Measurements from ENCODE around the gene BNIP5.

BNIP5 gene

GRCh38 chr6:36320475-36320874, 16.2 kb downstream of the BNIP5 start:
- DNase-seq = peak; percentile 50

DNA sequence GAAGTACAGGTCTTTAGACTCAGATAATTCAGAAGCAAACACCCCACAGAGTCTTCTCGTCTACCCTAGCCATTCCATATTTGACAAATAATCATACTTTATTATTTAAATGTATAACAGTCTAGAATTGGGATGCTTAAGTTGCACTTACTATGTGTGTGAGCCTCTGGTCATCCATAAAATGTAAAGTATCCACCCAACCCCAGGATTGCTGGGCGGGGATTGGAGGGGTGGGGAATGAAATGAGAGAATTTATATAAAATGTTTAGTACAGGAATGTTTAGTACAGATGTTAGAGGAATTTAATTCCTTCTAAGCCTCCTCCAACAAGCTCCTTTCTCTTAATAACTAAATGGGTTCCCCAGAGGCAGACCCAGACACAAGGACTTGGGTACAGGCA, 16.9 kb downstream of the BNIP5 start:
- DNase-seq = no peak

DNA sequence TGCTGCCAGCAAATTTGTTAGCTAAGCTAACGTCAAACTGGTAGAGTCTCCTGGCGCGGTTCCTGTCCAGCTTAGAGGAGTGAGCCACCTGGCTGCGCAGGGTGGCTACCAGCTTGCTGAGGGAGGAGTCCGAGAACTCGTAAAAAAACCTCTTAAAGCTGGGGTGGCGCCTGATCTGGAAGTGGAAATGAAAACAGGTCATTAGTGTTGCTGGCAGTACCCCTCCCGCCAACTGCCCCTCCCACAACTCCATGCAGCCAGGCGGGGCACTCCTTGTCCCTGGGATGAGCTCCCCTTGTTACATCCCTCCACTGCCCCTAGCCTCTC, 17.3 kb downstream of the BNIP5 start:
- DNase-seq = peak; percentile 90

- no peak for DNase-seq
Measured at GRCh38 chr6:36318690-36319435, 17.8 kb downstream of the BNIP5 start.

DNA sequence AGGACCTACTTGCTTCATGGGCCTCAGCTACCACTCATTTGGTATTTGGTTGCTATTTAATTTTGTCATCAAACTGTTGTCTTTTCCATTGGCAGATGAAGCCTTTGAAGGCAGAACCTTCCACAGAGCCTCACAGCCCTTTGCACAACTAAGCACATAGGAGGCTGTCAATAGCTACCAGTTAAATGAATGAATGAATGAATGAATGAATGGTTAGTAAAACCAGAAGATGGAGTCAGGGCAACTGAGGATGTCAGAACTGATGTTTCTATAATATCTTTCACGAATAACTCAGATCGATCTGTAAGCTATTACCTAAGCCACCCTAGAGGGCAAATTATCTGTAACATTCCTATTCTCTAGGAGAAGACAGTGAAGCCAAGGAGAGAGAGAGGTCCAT, 19.1 kb downstream of the BNIP5 start:
- no peak for DNase-seq

DNA sequence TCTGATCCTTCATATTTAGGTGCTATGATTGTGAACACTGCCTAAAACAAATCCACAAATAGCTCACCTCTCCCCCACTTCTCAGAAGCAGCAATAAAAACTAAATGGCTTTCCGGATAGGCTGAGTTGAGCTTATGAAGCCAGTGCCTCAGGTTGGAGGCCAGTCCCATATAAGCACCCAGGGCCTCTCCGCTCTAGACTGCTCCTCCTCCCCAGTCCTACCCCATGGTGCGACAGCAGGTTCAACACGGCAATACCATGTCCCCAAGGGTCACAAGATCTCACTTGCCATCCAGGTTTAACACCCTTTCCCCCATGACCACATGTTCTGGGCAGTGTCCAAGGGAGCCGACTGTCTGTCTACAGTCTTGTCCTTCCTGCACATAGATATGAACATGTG, 20.8 kb downstream of the BNIP5 start:
- DNase-seq = no peak

DNA sequence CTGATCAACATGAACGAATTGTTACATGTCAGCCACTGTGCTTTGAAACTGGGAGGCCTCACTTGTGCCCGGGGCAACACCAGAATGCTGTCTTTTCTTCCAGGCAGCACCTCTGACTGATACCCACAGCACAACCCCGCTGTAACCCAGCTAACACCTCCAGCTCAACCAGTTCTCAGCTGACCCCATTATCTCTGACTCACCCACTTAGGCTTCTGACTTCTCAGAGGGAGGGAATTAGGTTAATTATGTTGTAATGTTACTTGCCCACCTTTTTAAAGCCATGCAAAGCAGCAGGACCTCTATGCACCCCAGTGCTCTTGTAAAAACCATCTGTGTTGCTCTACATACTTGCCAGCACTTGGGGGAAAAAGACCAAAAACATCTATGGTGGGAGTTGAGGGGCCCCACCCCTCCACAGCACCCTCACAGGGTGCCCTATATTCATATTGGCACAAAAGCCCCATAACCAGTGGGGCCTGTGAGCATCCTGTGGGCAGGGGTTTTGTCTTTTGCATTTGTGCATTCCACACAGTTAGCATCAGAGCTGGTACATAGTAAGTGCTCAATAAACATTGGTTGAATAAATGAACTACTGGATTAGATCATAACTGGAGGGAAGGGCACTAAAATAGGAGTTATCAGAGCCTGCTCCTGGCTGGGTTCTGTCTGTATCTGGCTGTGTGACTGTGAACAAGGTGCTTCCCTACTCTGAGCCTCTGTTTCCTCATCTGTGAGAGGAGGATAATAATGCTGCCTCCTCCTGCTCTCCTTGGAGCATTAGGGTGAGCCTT, 22.3 kb downstream of the BNIP5 start:
- DNase-seq = peak; percentile 13

DNA sequence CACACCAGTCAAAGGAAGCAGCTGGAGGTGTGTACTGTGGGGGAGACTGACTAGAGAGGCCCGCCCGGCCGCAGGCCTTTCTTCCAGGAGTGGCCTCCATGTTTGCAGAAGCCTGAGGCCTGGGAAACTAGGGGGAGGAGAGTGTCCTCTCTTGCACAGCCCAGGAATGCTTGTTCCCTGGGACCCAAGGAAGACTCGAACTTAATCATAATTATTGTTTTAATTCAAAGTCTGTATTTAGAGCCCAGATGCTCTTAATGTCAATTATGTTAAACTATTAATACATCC, 23.1 kb downstream of the BNIP5 start:
- DNase-seq = no peak

DNA sequence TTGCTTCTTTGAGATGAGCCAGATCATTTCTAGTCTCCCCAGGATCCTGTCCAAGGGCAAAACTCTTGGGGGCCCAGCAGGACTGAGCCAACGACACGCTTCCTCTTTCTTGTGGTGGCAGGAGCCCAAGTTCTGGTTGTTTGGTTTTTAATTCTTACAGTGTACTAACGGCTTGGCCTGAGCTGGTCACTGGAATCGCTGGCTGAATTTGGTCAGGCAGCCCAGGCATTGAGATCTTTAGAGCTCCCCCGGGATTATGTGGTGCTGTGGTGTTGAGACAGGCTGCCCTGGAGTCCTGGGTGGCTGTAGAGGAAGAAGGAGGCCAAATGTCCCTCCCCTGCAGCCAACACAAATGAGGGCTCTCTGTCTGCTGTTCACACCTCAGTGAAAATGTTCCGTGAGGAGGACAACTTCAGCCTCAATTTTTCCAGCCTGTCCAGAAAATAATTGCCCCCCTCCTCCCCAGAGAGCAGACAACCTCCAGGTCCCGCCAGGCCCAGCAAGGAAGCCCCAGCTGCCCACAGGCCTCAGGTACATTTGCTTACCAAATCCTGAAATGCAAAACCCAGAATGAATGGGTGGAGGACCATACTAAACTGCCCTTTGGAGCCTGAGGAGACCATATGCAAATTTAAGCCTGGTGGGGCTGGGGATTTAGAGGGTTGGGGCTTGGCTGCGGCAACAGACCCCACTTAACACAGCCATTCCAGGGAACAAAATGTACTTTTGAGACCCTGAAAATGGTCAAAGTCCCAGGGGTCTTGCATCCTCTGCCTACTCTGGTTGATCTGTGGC, 23.6 kb downstream of the BNIP5 start:
- DNase-seq = no peak

DNA sequence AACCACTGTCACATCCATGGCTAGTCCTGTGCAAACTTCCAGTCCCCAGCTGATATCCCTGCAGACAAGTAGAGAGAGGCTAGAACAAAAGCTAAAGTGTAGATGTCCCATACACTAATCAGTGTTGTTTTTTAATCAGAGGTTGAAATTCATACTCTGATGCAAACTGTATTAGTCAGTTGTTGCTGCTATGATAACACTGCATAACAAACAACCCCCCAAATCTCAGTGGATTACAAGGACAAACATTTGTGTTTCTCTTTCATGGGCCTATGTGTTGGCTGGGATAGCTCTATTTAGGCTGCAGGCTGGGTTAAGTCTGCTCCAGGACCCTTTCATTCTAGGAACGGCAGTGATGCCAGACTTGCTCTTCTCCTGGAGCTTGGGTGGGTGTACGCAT, 26.8 kb downstream of the BNIP5 start:
- no peak for DNase-seq

DNA sequence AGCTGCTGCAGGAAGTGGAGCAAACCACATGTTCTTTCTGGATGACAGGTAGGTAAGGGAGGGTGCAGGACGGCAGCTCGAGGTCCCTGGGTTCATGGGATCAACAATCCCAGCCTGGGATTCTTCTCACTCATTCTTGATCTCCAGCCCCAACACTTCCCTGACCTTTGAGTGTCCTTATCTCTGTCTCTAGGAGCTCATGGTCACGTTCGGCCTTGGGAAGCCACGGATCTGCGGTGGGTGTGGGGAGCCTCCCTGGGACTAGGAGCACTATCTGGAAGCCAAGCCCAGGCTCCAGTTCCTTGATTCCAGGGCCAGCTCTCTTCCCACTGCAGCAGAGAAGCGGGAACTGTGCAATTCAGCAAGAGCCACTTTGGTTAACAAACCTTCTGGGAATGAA, 27.5 kb downstream of the BNIP5 start:
- no peak for DNase-seq

- DNase-seq = no peak
Measured at GRCh38 chr6:36308514-36308913, 28.2 kb downstream of the BNIP5 start.

DNA sequence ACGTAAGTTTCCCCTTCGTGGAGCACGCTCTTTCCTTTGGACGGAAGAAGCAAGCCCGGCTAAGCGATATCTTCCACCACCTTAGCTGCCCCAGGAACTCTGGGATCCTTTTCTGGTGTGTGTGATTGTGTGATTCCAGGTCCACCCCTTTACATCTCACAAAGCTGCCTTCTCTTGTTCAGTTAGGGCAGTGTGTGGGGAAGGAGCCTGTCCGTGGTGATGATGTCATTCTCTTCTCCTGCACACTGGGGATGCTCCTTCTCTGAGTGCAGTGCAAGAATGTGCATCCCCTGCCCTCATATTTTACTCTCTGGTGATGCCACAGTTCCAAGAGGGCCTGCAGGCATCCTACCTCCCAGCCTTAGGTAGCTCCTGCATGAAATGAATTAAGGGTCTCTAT, 30.3 kb downstream of the BNIP5 start:
- DNase-seq = no peak

DNA sequence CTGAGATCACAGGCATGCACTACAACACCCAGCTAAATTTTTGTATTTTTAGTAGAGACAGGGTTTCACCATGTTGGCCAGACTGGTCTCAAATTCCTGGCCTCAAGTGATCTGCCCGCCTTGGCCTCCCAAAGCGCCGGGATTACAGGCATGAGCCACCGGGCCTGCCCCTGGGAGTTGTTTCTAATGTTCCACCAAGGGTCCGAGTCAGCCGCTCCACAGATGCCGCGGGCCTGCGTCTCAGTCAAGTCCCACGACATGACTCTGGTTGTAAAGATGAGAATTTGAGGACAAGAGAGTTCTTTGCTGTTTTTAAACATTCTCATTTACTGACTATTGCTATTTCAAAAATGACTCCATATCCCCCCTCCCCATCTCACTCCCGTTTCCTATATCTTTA, 30.8 kb downstream of the BNIP5 start:
- no peak for DNase-seq

- DNase-seq = peak; percentile 74
Measured at GRCh38 chr6:36302227-36302976, 34.3 kb downstream of the BNIP5 start.

DNA sequence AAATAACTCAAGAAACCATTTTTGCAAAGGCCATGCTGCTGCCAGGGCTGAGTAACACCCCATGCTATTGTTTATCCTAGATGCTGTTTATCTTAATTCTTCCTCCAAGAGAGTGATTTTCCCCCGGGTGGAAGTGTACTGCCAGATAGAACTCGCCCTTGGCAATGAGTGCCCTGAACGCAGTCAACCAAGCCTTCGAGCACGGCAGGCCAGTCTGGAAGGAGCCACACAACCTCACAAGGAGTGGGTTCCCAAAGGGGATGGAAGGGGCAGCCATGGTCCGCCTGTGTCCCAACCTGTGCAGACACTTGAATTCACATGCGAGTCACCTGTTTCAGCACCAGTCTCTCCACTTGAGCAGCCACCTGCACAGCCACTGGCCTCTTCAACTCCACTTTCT, 34.9 kb downstream of the BNIP5 start:
- DNase-seq = peak; percentile 93

DNA sequence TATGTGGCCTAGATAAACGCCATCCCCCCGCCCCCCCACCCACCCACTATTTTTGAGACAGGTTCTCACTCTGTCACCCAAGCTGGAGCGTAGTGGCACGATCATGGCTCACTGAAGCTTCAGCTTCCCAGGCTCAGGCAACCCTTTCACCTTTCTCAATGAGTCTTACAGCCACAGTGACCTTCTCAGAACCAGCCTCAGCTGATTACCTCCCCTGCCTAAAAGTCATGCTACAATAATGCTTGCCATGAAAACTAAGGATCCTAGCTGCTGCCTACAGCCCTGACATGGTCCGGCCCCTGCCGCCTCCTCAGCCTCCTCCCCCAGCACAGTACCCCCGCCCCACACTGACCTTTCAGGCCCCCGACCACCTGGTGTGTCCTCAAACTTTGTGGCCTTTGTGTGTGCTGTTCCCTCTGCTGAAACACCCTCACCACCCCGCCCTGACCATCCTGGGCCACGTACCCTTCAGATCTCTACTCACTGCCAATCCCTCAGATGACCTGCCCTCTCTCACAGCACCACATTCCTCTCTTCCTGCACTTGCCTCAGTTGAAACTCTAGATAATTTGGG, 35.5 kb downstream of the BNIP5 start:
- DNase-seq = no peak

- no peak for DNase-seq
Measured at GRCh38 chr6:36298027-36298426, 38.7 kb downstream of the BNIP5 start.

DNA sequence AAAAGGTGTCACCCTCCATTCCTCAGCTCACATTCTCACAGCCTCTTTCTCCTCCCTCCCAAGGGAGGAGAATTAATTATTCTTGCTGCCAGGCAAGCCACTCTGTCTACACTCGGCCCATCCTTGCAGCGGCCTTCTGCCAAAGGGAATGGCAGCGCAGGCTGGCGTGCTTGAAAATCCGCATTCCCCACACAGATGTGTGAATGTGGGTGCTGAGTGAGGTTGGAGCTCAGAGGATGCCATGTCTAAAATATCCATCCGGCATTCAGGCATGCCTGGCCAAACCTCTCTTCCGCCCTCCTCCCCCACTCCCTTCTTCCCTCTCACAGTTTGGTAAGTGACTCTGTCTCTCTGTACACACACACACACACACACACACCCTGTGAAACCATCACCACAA, 39.2 kb downstream of the BNIP5 start:
- DNase-seq = no peak

- DNase-seq = no peak
Measured at GRCh38 chr6:36297051-36297450, 39.6 kb downstream of the BNIP5 start.

GRCh38 chr6:36296240-36296639, 40.4 kb downstream of the BNIP5 start:
- DNase-seq = no peak

- DNase-seq = no peak
Measured at GRCh38 chr6:36292170-36292569, 44.5 kb downstream of the BNIP5 start.
